H1 (cell line): ENCODE data around the gene ZNF669. TPM values are rescaled to one million over a fixed set of nuclear protein-coding genes. Genes with fewer than 3 reads are reported as not detected.

ENCODE experiments used
- CTCF ChIA-PET: fragments of 300-600 bp; sonication (Branson Sonifier 250); formaldehyde crosslinking; loops from one replicate; lab custom pipeline; 2021; ENCODE audit not compliant: partially characterized antibody; lab: Charles Lee
- POLR2A ChIA-PET: fragments of 300-600 bp; sonication (Branson Sonifier 250); formaldehyde crosslinking; loops from one replicate; lab custom pipeline; 2021; ENCODE audit warnings: inconsistent platforms; ENCODE audit not compliant: partially characterized antibody; lab: Charles Lee
- DNase-seq, 2 experiments: peaks; one replicate each; pipeline versions ENCODE4 v3.0.0 to v3.0.0-alpha.2; 2010 to 2022; ENCODE audit warnings: low spot score in 2 of 2, low read depth in 1 of 2, mixed read lengths in 1 of 2
- FAIRE-seq: peaks from 2 replicates; lab custom pipeline; 2011; peaks lifted over from hg19 to GRCh38; lab: Jason Lieb, UNC
- H2AFZ ChIP-seq: 2 replicates; pipeline ENCODE4 v1.8.1; 2012; ENCODE audit warnings: low read length, inconsistent platforms
- H2AK5ac ChIP-seq: 2 replicates; pipeline ENCODE4 v1.6.1; 2013; ENCODE audit warnings: low read depth, low read length
- H2BK120ac ChIP-seq: replicated peaks from 2 replicates; pipeline ENCODE3; 2013; ENCODE audit warnings: low read depth, low read length, inconsistent platforms
- H2BK12ac ChIP-seq: 2 replicates; pipeline ENCODE4 v1.6.1; 2013; ENCODE audit warnings: low read depth, low read length
- H2BK15ac ChIP-seq: 2 replicates; pipeline ENCODE4 v1.6.1; 2013; ENCODE audit warnings: low read length
- H2BK20ac ChIP-seq: 2 replicates; pipeline ENCODE4 v1.6.1; 2013; ENCODE audit warnings: low read length
- H2BK5ac ChIP-seq: 2 replicates; pipeline ENCODE4 v1.6.1; 2013; ENCODE audit warnings: low read depth, low read length
- H3K14ac ChIP-seq: 2 replicates; pipeline ENCODE4 v1.6.1; 2013; ENCODE audit warnings: inconsistent platforms; ENCODE audit not compliant: insufficient read length
- H3K18ac ChIP-seq: 2 replicates; pipeline ENCODE4 v1.6.1; 2013; ENCODE audit warnings: low read length; ENCODE audit errors: extremely low read depth
- H3K23ac ChIP-seq: 2 replicates; pipeline ENCODE4 v1.6.1; 2013; ENCODE audit warnings: inconsistent platforms; ENCODE audit not compliant: insufficient read length
- H3K23me2 ChIP-seq: 2 replicates; pipeline ENCODE4 v1.6.1; 2013; ENCODE audit warnings: low read depth, low read length
- H3K27ac ChIP-seq: 2 replicates; pipeline ENCODE4 v1.6.1; 2011; ENCODE audit warnings: low read depth, low read length, inconsistent platforms
- H3K27me3 ChIP-seq, 4 experiments: replicated peaks in 1 of 4; 1 replicate in 1 of 4; 2 replicates in 3 of 4; pipeline versions ENCODE4 v1.6.1 to v1.8.1; 2011 to 2013; ENCODE audit warnings: low read length in 3 of 4, mild to moderate bottlenecking in 3 of 4, inconsistent platforms in 2 of 4, mixed read lengths in 2 of 4, moderate library complexity in 1 of 4; ENCODE audit not compliant: control insufficient read depth in 3 of 4, insufficient read depth in 3 of 4; ENCODE audit errors: extremely low read depth in 1 of 4
- H3K36me3 ChIP-seq, 4 experiments: 2 replicates each; pipeline versions ENCODE4 v1.6.1 to v1.8.1; 2011 to 2013; ENCODE audit warnings: mild to moderate bottlenecking in 4 of 4, low read length in 3 of 4, moderate library complexity in 2 of 4, control low read depth in 1 of 4, inconsistent platforms in 1 of 4; ENCODE audit not compliant: insufficient read depth in 4 of 4, control insufficient read depth in 2 of 4
- H3K4ac ChIP-seq: replicated peaks from 2 replicates; pipeline ENCODE3; 2013; ENCODE audit warnings: low read length, low read depth, mixed read lengths, inconsistent platforms; ENCODE audit not compliant: insufficient read length
- H3K4me1 ChIP-seq, 4 experiments: replicated peaks in 1 of 4; 1 replicate in 1 of 4; 2 replicates in 3 of 4; pipeline versions ENCODE4 v1.6.1 to v1.8.1; 2011 to 2013; ENCODE audit warnings: low read length in 3 of 4, inconsistent platforms in 2 of 4, mixed read lengths in 1 of 4; ENCODE audit not compliant: insufficient read depth in 4 of 4, control insufficient read depth in 3 of 4
- H3K4me2 ChIP-seq, 2 experiments: 2 replicates each; pipeline versions ENCODE4 v1.6.1 to v1.8.1; 2011 to 2013; ENCODE audit warnings: low read depth in 2 of 2, low read length in 2 of 2, control low read depth in 1 of 2, inconsistent platforms in 1 of 2, mild to moderate bottlenecking in 1 of 2; ENCODE audit not compliant: insufficient read depth in 1 of 2
- H3K4me3 ChIP-seq, 4 experiments: fragments of 200-600, 300-600 bp in 1 of 4; sonication (generic), shearing (Covaris generic), sonication (Bioruptor Twin) in 1 of 4; 2 replicates each; pipeline versions ENCODE4 v1.5.1 to v1.8.1; 2011 to 2016; ENCODE audit warnings: low read length in 4 of 4, low read depth in 3 of 4, control low read depth in 2 of 4, inconsistent platforms in 2 of 4, mild to moderate bottlenecking in 2 of 4, mixed read lengths in 1 of 4, moderate library complexity in 1 of 4; ENCODE audit not compliant: insufficient read depth in 2 of 4; ENCODE audit errors: extremely low read depth in 1 of 4
- H3K56ac ChIP-seq: replicated peaks from 2 replicates; pipeline ENCODE3; 2013; ENCODE audit warnings: low read depth, mild to moderate bottlenecking, mixed read lengths, low read length, inconsistent platforms; ENCODE audit not compliant: insufficient read length
- H3K79me1 ChIP-seq: 2 replicates; pipeline ENCODE4 v1.6.1; 2013; ENCODE audit warnings: low read depth, low read length, control low read depth
- H3K79me2 ChIP-seq, 2 experiments: 2 replicates each; pipeline versions ENCODE4 v1.6.1 to v1.8.1; 2012 to 2013; ENCODE audit warnings: low read length in 2 of 2, mild to moderate bottlenecking in 2 of 2, inconsistent platforms in 1 of 2; ENCODE audit not compliant: insufficient read depth in 2 of 2, control insufficient read depth in 1 of 2
- H3K9ac ChIP-seq, 4 experiments: replicated peaks in 1 of 4; 1 replicate in 1 of 4; 2 replicates in 3 of 4; pipeline versions ENCODE4 v1.6.1 to v1.8.1; 2011 to 2013; ENCODE audit warnings: low read depth in 3 of 4, low read length in 3 of 4, control low read depth in 2 of 4, mild to moderate bottlenecking in 2 of 4, moderate library complexity in 2 of 4, inconsistent platforms in 1 of 4; ENCODE audit errors: extremely low read depth in 1 of 4
- H3K9me3 ChIP-seq, 2 experiments: 2 replicates each; pipeline versions ENCODE4 v1.6.1 to v1.8.1; 2012 to 2013; ENCODE audit warnings: mild to moderate bottlenecking in 2 of 2, moderate library complexity in 2 of 2, control low read depth in 1 of 2, inconsistent platforms in 1 of 2, low read depth in 1 of 2, low read length in 1 of 2, mixed read lengths in 1 of 2; ENCODE audit not compliant: insufficient read depth in 2 of 2
- H4K20me1 ChIP-seq, 2 experiments: replicated peaks in 1 of 2; 2 replicates each; pipeline versions ENCODE3 to v1.8.1; 2011 to 2013; ENCODE audit warnings: inconsistent platforms in 2 of 2, low read length in 2 of 2, mild to moderate bottlenecking in 1 of 2; ENCODE audit not compliant: insufficient read depth in 2 of 2, control insufficient read depth in 1 of 2
- H4K5ac ChIP-seq: 2 replicates; pipeline ENCODE4 v1.6.1; 2013; ENCODE audit warnings: low read length, low read depth, mixed read lengths, inconsistent platforms; ENCODE audit not compliant: insufficient read length
- H4K8ac ChIP-seq: 2 replicates; pipeline ENCODE4 v1.8.0; 2013; ENCODE audit warnings: mild to moderate bottlenecking, moderate library complexity, low read length, inconsistent platforms; ENCODE audit not compliant: insufficient read depth; ENCODE audit errors: extremely low read depth
- H4K91ac ChIP-seq: replicated peaks from 2 replicates; pipeline ENCODE3; 2013; ENCODE audit warnings: low read length, mixed read lengths, inconsistent platforms; ENCODE audit not compliant: insufficient read length
- ATF3 ChIP-seq: IDR thresholded peaks from 2 replicates; pipeline ENCODE4 v1.6.1; 2011; ENCODE audit warnings: low read depth, mild to moderate bottlenecking, low read length; ENCODE audit not compliant: insufficient read depth
- BACH1 ChIP-seq: IDR thresholded peaks from 2 replicates; pipeline ENCODE4 v1.6.1; 2012; ENCODE audit warnings: low read length, improper control_type of control experiment
- BCL11A ChIP-seq, 2 experiments: IDR thresholded peaks; one replicate each; pipeline ENCODE4 v1.6.1; 2011; ENCODE audit warnings: low read depth in 2 of 2, low read length in 2 of 2, mild to moderate bottlenecking in 2 of 2
- CBX8 ChIP-seq: fragments of 300-800, 300-1000 bp; sonication (generic); IDR thresholded peaks from 2 replicates; pipeline ENCODE4 v1.7.1; 2016; ENCODE audit warnings: low read depth, low read length, borderline replicate concordance
- CREB1 ChIP-seq: IDR thresholded peaks from 2 replicates; pipeline ENCODE4 v1.6.1; 2012; ENCODE audit warnings: inconsistent platforms
- EGR1 ChIP-seq: IDR thresholded peaks from 2 replicates; pipeline ENCODE4 v1.6.1; 2011; ENCODE audit warnings: low read depth, low read length, borderline replicate concordance
- EP300 ChIP-seq, 2 experiments: IDR thresholded peaks; 1 replicate in 1 of 2; 2 replicates in 1 of 2; pipeline ENCODE4 v1.6.1; 2011 to 2012; ENCODE audit warnings: low read depth in 2 of 2, low read length in 2 of 2, mild to moderate bottlenecking in 2 of 2, borderline replicate concordance in 1 of 2, inconsistent platforms in 1 of 2, moderate library complexity in 1 of 2
- HDAC6 ChIP-seq: IDR thresholded peaks from one replicate; pipeline ENCODE4 v1.7.1; 2012; ENCODE audit warnings: low read depth, mild to moderate bottlenecking, inconsistent platforms, low read length, moderate library complexity
- POU5F1 ChIP-seq: IDR thresholded peaks from 2 replicates; pipeline ENCODE4 v1.6.1; 2011; ENCODE audit warnings: low read depth, mild to moderate bottlenecking, low read length, moderate library complexity
- RXRA ChIP-seq: IDR thresholded peaks from 2 replicates; pipeline ENCODE4 v1.6.1; 2011; ENCODE audit warnings: low read depth, mild to moderate bottlenecking, low read length, moderate library complexity; ENCODE audit not compliant: insufficient read depth
- SAP30 ChIP-seq: fragments of 300-600 bp; sonication (generic); IDR thresholded peaks from 2 replicates; pipeline ENCODE4 v1.7.1; 2012; ENCODE audit warnings: low read length, moderate library complexity, mild to moderate bottlenecking, inconsistent platforms; ENCODE audit not compliant: insufficient read depth, insufficient replicate concordance
- SIX5 ChIP-seq: IDR thresholded peaks from 2 replicates; pipeline ENCODE4 v1.6.1; 2011; ENCODE audit warnings: mild to moderate bottlenecking, low read depth, low read length
- TCF12 ChIP-seq: IDR thresholded peaks from 2 replicates; pipeline ENCODE4 v1.6.1; 2011; ENCODE audit warnings: low read depth, mild to moderate bottlenecking, low read length
- TEAD4 ChIP-seq: IDR thresholded peaks from 2 replicates; pipeline ENCODE4 v1.6.1; 2012; ENCODE audit warnings: low read depth, low read length, inconsistent platforms, mixed read lengths
- ZNF274 ChIP-seq: IDR thresholded peaks from 2 replicates; pipeline ENCODE4 v1.7.0; 2012; ENCODE audit warnings: low read length, borderline replicate concordance; ENCODE audit errors: extremely low read depth
- WGBS, 2 experiments: shearing (Covaris generic) in 1 of 2; methylation state at CpG; one replicate each; pipeline versions ENCODE4 v1.1.6 to v1.1.7; 2013 to 2015; ENCODE audit warnings: low lambda C conversion rate in 2 of 2, mixed read lengths in 2 of 2, inconsistent platforms in 1 of 2, low coverage in 1 of 2, missing lambda C conversion rate in 1 of 2; ENCODE audit not compliant: insufficient replicate concordance in 2 of 2, insufficient coverage in 1 of 2, insufficient read length in 1 of 2; ENCODE audit errors: extremely low coverage in 1 of 2, missing lambda C conversion rate in 1 of 2; 5-methylcytosine and 5-hydroxymethylcytosine counted together
- polyA plus RNA-seq, 7 experiments: library from polyadenylated mRNA; depleted of rRNA in 3 of 7; stranded (reverse) in 5 of 7; unstranded in 2 of 7; fragments of >200 nt in 5 of 7; fragments of 200-250 nt in 2 of 7; gene quantifications; 1 replicate in 5 of 7; 2 replicates in 1 of 7; 4 replicates in 1 of 7; pipeline versions ENCODE4 v1.2.1 to v1.2.3, GENCODE V29; 2011 to 2013; ENCODE audit warnings: missing spikeins in 2 of 7, mixed read lengths in 2 of 7
- total RNA-seq: library from RNA; stranded (reverse); fragmentation: NEBNext Ultra II Directional; extraction: Animal tissue kit (Norgen Biotek cat#: 25700); gene quantifications from 2 replicates; pipeline ENCODE4 v1.2.1, GENCODE V29; 2021

Gene ZNF669
- total and polyA plus RNA-seq, 2 of the 8 experiments (the other 6 are each of a cell fraction or from before 2014, with no cell fraction given), result 4.8 to 20.3 TPM

DNA sequence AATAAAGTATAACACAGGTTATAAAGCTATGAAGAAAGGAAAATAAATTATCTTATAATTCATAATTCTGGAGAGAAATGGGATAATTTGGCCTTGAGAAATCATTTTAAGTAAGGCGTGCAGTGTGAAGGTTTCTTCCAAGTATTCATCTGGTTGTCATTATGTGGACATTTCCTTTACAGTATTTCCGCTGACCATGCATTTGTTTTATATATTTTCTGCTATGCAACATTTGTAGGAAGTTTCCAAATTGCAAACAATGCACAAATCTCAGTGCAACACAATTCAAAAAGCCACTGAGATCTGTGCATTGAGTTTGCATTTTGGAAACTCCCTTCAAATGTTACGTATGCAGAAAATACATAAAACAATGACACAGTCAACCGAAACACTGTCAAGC, 43.4 kb downstream of the ZNF669 start:
- H4K91ac ChIP-seq, result no peak overlapping the region
- no peaks in the 10 kb centered on the region for H3K27me3 ChIP-seq
- H2BK15ac ChIP-seq, result no peak overlapping the region
- H3K14ac ChIP-seq, result no peak overlapping the region
- H4K20me1 ChIP-seq, result peaks cover 4 to 5% of the 10 kb centered on the region in 2 experiments
- H3K23me2 ChIP-seq, result no peaks in the 10 kb centered on the region
- no peak overlapping the region for H3K27ac ChIP-seq
- H3K9me3 ChIP-seq, result no peaks in the 10 kb centered on the region; a peak in 1 of 4 replicates
- no peak overlapping the region for H2BK120ac ChIP-seq
- H4K5ac ChIP-seq, result no peak overlapping the region
- H2BK20ac ChIP-seq, result no peak overlapping the region
- no peak overlapping the region for H3K23ac ChIP-seq
- no peak overlapping the region for H3K4me2 ChIP-seq
- H2AK5ac ChIP-seq, result no peak overlapping the region
- H3K56ac ChIP-seq, result no peak overlapping the region
- H4K8ac ChIP-seq, result no peak overlapping the region
- no peak overlapping the region for H2AFZ ChIP-seq
- H3K4me3 ChIP-seq, result no peak overlapping the region
- CTCF ChIA-PET, result no interaction called here
- peaks cover 9% of the 10 kb centered on the region for H3K79me1 ChIP-seq
- WGBS, 2 experiments, result 91% methylated on average over 4 of the region's 4 CpGs; no CpG with 5 or more reads in 1 of the 2 experiments
- H3K36me3 ChIP-seq, result peaks cover 0 to 2% (median 0%) of the 10 kb centered on the region in 4 experiments; a peak in 2 of 8 replicates
- H3K4me1 ChIP-seq, result peaks cover 0 to 2% (median 0%) of the 10 kb centered on the region in 4 experiments; a peak in 2 of 7 replicates
- DNase-seq (no peak), FAIRE-seq (no peak)
- H3K79me2 ChIP-seq, result peaks cover 18 to 94% of the 10 kb centered on the region in 2 experiments
- H3K18ac ChIP-seq, result no peak overlapping the region
- H2BK5ac ChIP-seq, result no peak overlapping the region
- POLR2A ChIA-PET, result no interaction called here
- no peak overlapping the region for H3K4ac ChIP-seq
- no peak overlapping the region for H3K9ac ChIP-seq
- H2BK12ac ChIP-seq, result no peak overlapping the region
- TF ChIP-seq BACH1, result no peak
- TF ChIP-seq CBX8, result no peak
- no peak for TF ChIP-seq ZNF274
- TF ChIP-seq CREB1, result no peak
- no peak for TF ChIP-seq ATF3
- no peak for TF ChIP-seq TEAD4
- no peak for TF ChIP-seq EGR1
- TF ChIP-seq EP300 (IDR thresholded peaks at IDR 0.05; ENCODE audit: borderline replicate concordance in 1 of 2, low read depth in 2 of 2, low read length in 2 of 2), result no peak
- no peak for TF ChIP-seq TCF12
- no peak for TF ChIP-seq BCL11A (IDR thresholded peaks at IDR 0.05; ENCODE audit: low read depth in 2 of 2, low read length in 2 of 2)
- TF ChIP-seq SIX5, result no peak
- no peak for TF ChIP-seq RXRA
- no peak for TF ChIP-seq POU5F1
- no peak for TF ChIP-seq SAP30
- TF ChIP-seq HDAC6, result no peak
